ENCODE measurements around the gene PSME2.

- TF ChIP-seq FOSL1 (CRISPR knock-in tag; IDR thresholded peaks at IDR 0.05; ENCODE audit: borderline replicate concordance) (no peak), ATF4 (CRISPR knock-in tag; IDR thresholded peaks at IDR 0.05) (no peak), BCL6 (CRISPR knock-in tag; IDR thresholded peaks at IDR 0.05) (no peak), ZBTB26 (CRISPR knock-in tag; IDR thresholded peaks at IDR 0.05; ENCODE audit: borderline replicate concordance) (no peak), IKZF5 (CRISPR knock-in tag; IDR thresholded peaks at IDR 0.05) (no peak), ZNF329 (CRISPR knock-in tag; IDR thresholded peaks at IDR 0.05; ENCODE audit: low read depth) (no peak), RBAK (CRISPR knock-in tag; IDR thresholded peaks at IDR 0.05) (no peak), ZNF24 (IDR thresholded peaks at IDR 0.05) (no peak)
- TF ChIP-seq, protein P1, sequence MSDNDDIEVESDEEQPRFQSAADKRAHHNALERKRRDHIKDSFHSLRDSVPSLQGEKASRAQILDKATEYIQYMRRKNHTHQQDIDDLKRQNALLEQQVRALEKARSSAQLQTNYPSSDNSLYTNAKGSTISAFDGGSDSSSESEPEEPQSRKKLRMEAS (IDR thresholded peaks at IDR 0.05) = no peak
- TF ChIP-seq, protein P2, sequence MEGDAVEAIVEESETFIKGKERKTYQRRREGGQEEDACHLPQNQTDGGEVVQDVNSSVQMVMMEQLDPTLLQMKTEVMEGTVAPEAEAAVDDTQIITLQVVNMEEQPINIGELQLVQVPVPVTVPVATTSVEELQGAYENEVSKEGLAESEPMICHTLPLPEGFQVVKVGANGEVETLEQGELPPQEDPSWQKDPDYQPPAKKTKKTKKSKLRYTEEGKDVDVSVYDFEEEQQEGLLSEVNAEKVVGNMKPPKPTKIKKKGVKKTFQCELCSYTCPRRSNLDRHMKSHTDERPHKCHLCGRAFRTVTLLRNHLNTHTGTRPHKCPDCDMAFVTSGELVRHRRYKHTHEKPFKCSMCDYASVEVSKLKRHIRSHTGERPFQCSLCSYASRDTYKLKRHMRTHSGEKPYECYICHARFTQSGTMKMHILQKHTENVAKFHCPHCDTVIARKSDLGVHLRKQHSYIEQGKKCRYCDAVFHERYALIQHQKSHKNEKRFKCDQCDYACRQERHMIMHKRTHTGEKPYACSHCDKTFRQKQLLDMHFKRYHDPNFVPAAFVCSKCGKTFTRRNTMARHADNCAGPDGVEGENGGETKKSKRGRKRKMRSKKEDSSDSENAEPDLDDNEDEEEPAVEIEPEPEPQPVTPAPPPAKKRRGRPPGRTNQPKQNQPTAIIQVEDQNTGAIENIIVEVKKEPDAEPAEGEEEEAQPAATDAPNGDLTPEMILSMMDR (CRISPR knock-in tag; IDR thresholded peaks at IDR 0.05) = no peak
Observed at GRCh38 chr14:24172871-24173281, 26.5 kb upstream of the PSME2 start.
